Endothelial cell (in vitro differentiated cells): ENCODE data around the gene UNC79. TPM values are rescaled to one million over a fixed set of nuclear protein-coding genes. Genes with fewer than 3 reads are reported as not detected.

Experiments used
- DNase-seq: peaks from one replicate; pipeline ENCODE4 v3.0.0; 2021; ENCODE audit warnings: low spot score
- H3K27ac Mint-ChIP-seq: one replicate; pipeline ENCODE4 v1.8.0; 2021; ENCODE audit warnings: mixed read lengths, inconsistent platforms; ENCODE audit not compliant: unreplicated experiment
- H3K27me3 Mint-ChIP-seq: one replicate; pipeline ENCODE4 v1.8.0; 2021; ENCODE audit warnings: mild to moderate bottlenecking, moderate library complexity, mixed read lengths, inconsistent platforms; ENCODE audit not compliant: unreplicated experiment
- H3K36me3 Mint-ChIP-seq: one replicate; pipeline ENCODE4 v1.8.0; 2021; ENCODE audit warnings: mild to moderate bottlenecking, low read depth, mixed read lengths, inconsistent platforms; ENCODE audit not compliant: unreplicated experiment
- H3K4me1 Mint-ChIP-seq: one replicate; pipeline ENCODE4 v1.8.0; 2021; ENCODE audit warnings: mild to moderate bottlenecking, mixed read lengths, inconsistent platforms; ENCODE audit not compliant: unreplicated experiment
- H3K4me3 Mint-ChIP-seq: one replicate; pipeline ENCODE4 v1.8.0; 2021; ENCODE audit warnings: mild to moderate bottlenecking, mixed read lengths, inconsistent platforms; ENCODE audit not compliant: unreplicated experiment
- H3K9me3 Mint-ChIP-seq: one replicate; pipeline ENCODE4 v1.8.0; 2021; ENCODE audit warnings: mixed read lengths, inconsistent platforms; ENCODE audit not compliant: unreplicated experiment
- CTCF ChIP-seq: fragments of 200-600 bp; sonication (generic); IDR thresholded peaks from one replicate; pipeline ENCODE4 v1.5.0; 2021; ENCODE audit warnings: antibody characterized with exemption; ENCODE audit not compliant: unreplicated experiment
- total RNA-seq: library from RNA; stranded (reverse); fragmentation: NEBNext Ultra II Directional; extraction: Animal tissue kit (Norgen Biotek cat#: 25700); gene quantifications from one replicate; pipeline ENCODE4 v1.2.1, GENCODE V29; 2021; ENCODE audit not compliant: unreplicated experiment

Gene UNC79
- total RNA-seq, 1 donor from 2014 or later = 0.69 TPM

GRCh38 chr14:93548102-93548843, 117.5 kb downstream of the UNC79 start:
- Mint-ChIP-seq H3K4me1 (peaks cover 35% of the 10 kb centered on the region), H3K27me3 (no peaks in the 10 kb centered on the region), H3K36me3 (no peaks in the 10 kb centered on the region), H3K9me3 (no peaks in the 10 kb centered on the region), H3K27ac (peak overlapping the region; percentile 95), H3K4me3 (peak overlapping the region; percentile 28)
- no peak for DNase-seq
- TF ChIP-seq CTCF = no peak

GRCh38 chr14:93549595-93549994, 118.9 kb downstream of the UNC79 start:
- no peak overlapping the region for H3K4me3 Mint-ChIP-seq
- peak overlapping the region; percentile 83 for H3K27ac Mint-ChIP-seq
- H3K9me3 Mint-ChIP-seq = no peaks in the 10 kb centered on the region
- H3K4me1 Mint-ChIP-seq = peaks cover 26% of the 10 kb centered on the region
- TF ChIP-seq CTCF = no peak
- no peaks in the 10 kb centered on the region for H3K27me3 Mint-ChIP-seq
- H3K36me3 Mint-ChIP-seq = no peaks in the 10 kb centered on the region
- DNase-seq = no peak

GRCh38 chr14:93564918-93565317, 134.2 kb downstream of the UNC79 start:
- Mint-ChIP-seq H3K4me3 (no peak overlapping the region), H3K9me3 (no peaks in the 10 kb centered on the region), H3K36me3 (no peaks in the 10 kb centered on the region), H3K27ac (no peak overlapping the region), H3K27me3 (peaks cover 7% of the 10 kb centered on the region), H3K4me1 (peaks cover 14% of the 10 kb centered on the region)
- no peak for TF ChIP-seq CTCF
- DNase-seq = no peak

- DNase-seq = no peak
- H3K36me3 Mint-ChIP-seq = no peaks in the 10 kb centered on the region
- H3K4me1 Mint-ChIP-seq = peaks cover 10% of the 10 kb centered on the region
- H3K9me3 Mint-ChIP-seq = no peaks in the 10 kb centered on the region
- H3K27ac Mint-ChIP-seq = no peak overlapping the region
- TF ChIP-seq CTCF = no peak
- no peak overlapping the region for H3K4me3 Mint-ChIP-seq
- peaks cover 5% of the 10 kb centered on the region for H3K27me3 Mint-ChIP-seq
These were observed 135.4 kb downstream of the UNC79 start for GRCh38 chr14:93566065-93566693.

GRCh38 chr14:93571275-93571674, 140.5 kb downstream of the UNC79 start:
- no peak for TF ChIP-seq CTCF
- peaks cover 1% of the 10 kb centered on the region for H3K27me3 Mint-ChIP-seq
- no peak overlapping the region for H3K4me3 Mint-ChIP-seq

More at GRCh38 chr14:93571275-93571674, 140.5 kb downstream of the UNC79 start:
- Mint-ChIP-seq H3K36me3 (no peaks in the 10 kb centered on the region), H3K9me3 (no peaks in the 10 kb centered on the region), H3K27ac (no peak overlapping the region), H3K4me1 (peaks cover 9% of the 10 kb centered on the region)
- DNase-seq = no peak
